HG03135 (cell line): Measurements from ENCODE around the gene PHF8.
A peak's percentile ranks its signal among the peaks of the same experiment; 100 is the strongest.

ENCODE experiments used
- ATAC-seq: cut with Tn5 transposase; IDR thresholded peaks from one replicate; pipeline ENCODE4 v1.9.1; 2021; ENCODE audit warnings: mild to moderate bottlenecking, moderate library complexity; ENCODE audit not compliant: unreplicated experiment

Gene PHF8

DNA sequence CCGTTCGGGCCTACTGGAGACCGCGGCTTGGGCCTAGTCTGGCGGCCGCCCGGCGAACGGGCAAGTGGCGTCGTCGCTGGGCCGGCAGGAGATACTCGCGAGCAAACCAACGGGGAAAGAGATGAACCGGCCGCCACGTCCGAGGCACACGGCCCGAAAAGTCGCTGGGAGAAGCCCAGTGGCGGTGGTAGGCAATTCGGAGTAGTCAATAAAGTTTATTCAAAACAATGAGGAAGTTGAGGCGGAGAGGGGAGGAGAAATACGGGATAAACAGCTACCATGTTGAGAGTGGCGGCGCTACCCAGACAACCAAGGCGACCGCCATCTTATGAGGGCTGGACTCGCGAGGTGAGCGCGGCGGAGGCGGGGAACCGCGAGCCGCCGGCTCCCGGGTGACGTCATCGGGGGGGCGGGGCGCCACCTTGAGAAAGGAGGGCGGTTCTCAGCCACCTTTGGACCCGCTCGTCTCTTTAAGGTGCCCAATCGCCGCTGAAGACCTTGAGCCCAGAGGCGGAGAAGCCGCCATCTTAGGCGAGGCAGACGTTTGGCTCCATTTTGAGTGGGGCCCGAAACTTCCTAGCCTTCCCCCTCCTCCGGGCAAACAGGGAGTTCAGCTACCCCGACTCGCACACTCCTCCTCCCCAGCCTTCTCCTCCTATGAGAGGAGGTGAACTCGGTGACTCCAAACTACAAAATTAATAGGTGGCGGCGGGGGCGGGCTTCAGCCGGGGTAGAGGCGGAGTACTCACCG, at the start of gene PHF8:
Gene PHF8 (minus strand): TSS at position 348 of the 751 bp plus-strand sequence. CDS start 1,745 bp downstream, outside the sequence.
- peak; percentile 83 for ATAC-seq

DNA sequence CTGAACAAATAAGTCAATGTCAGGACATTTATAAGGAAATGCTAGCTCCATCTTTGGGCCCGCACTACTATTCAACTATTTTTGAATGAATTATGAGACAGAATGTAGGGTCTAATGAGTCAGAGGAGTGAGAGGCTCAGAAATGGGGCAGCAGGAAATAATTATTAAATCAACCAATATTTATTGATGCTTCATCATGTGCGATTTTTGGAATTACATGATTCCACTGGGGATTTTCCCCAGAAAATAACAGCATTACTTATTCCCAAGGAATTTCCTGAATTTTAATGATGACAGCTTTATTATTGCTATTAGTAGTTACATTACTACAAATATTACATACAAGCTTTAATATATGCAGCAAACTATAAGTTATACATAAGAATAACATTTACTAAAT, 49.3 kb upstream of the PHF8 start:
- ATAC-seq = no peak

DNA sequence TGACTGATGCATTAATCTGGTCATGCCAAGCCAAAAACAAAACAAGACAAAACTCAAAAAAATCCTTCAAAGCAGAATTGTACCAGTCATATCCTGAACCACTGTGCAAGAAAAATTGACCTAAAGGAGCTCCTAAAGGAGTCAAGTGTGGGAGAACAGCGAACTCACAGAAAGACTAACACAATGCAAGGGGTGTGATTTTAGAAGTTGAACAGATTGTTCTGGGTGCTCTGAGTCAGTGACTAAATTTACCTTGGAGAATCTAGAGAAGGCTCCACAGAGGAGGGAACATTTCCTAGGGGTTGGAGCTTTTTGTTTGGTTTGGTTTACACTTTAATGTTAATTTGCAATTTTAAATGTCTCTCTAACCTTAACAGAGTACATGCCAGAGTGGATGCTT, 48.9 kb upstream of the PHF8 start:
- ATAC-seq = no peak

DNA sequence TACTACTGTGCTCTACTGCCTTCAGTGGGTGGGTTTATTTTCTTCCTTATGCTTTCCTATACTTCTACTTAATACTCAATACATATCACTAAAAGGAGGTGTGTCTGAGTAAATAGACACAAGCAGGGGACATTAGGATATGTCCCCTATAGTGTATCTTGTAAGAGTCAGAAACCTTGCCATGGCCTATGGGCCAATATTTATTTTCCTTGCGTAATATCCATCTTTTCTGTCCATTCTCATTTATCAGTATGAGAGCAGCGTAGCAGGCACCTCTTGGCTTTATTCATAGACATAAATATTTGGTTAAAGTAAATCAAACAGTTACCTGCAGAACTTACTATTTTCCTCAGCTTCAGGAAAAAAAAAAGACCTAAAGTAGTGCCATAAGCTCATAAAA, 46.6 kb upstream of the PHF8 start:
- ATAC-seq = no peak

DNA sequence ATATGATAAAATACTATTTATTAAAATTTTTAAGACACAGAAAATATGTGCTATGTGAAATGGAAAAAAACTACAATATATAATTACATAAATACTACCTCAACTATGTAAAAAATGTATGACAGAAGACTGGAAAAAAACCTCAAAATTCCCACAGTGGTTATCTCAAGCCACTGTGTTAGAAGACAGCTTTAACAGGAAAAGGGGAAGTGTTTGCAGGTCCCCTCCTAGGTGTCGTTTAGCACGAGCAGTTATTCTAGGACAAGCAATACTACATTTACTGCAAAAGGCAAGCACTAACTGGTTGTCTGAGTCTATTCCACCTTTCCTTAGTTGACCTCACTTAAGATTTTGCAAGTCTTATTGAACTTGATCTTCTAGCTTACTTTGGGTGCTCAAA, 44.9 kb upstream of the PHF8 start:
- ATAC-seq = no peak

DNA sequence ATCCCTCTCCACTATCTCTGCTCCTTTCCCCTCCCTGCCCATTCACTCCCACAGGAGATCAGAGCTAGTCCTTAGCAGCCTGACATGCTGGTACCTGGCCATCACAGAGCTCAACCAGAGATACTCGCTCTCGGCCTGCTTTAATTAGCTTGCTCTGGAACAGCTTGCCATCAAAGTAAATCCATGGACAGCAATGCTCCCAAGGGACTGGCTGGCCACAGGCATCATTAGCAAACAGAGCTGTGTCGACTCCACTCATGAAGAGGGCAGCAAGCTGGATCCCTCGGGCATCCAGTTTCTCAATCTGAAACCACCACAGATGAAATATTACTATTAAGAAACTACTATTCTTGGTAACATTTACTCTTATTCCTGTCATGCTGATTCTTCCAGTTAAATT, 43.4 kb upstream of the PHF8 start:
- no peak for ATAC-seq

DNA sequence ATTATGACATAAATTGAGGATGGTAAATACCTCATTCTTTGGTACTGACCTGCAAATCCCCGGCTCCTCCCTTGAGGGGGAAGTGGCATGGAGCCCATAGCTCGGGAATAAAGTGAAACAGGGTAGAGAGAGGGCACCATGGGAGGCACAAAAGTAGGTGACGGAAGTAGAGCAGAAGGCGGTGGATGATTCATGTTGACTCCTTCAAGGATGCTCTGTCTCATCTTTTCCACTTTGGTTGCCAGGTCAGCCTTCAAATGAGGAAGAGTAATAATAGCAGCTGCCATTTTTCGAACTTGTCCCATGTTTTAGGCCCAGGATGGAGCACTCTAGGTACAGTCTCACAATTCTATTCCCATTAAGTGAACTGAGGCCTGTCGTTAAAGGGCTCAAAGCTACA, 41.4 kb upstream of the PHF8 start:
- no peak for ATAC-seq

DNA sequence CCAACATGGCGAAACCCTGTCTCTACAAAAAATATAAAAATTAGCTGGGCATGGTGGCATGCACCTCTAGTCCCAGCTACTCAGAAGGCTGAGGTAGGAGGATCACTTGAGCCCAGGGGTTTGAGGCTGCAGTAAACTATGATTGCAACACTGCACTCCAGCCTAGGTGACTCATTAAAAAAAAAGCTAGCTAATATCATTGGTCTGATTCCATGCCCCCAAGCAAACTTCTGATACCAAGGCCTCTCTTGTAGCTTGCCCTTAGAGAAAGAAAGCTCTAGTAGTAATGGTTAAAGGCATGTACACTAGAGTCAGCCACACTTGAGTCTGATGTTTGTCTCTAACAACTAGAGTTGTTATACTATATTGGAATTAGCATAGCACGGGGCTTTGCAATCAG, 32.6 kb upstream of the PHF8 start:
- no peak for ATAC-seq

DNA sequence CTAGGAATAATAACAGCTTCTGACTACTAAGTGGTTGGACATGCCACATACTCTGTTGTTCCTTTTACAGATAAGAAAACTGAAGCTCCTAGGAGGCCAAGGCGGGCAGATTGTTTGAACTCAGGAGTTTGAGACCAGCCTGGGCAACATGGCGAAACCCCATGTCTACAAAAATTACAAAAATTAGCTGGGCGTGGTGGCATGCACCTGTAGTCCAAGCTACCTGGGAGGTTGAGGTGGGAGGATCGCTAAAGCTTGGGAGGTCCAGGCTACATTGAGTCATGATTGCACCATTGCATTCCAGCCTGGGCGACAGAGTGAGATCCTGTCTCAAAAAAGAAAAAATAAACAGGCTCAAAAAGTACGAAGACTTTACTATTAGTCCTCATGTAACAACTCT, 30.6 kb upstream of the PHF8 start:
- no peak for ATAC-seq

DNA sequence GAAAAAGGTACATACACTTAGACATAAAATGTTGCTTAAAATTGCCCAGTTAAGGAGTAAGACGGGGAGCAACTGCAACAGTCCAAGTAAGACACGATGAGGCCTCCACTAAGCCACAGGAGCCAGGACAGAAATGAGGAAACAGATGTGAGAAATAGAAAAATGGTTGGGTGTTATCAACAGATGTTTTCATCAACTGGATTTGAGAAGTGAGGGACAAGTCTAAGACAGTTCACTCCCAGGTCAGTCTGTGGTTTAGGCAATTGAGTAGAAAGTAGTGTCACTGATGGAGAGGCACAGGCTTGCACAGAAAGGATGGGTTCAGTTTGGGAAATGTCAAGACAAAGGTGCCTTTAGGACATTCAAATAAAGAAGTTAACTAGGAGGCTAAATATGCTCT, 23.5 kb upstream of the PHF8 start:
- ATAC-seq = no peak

DNA sequence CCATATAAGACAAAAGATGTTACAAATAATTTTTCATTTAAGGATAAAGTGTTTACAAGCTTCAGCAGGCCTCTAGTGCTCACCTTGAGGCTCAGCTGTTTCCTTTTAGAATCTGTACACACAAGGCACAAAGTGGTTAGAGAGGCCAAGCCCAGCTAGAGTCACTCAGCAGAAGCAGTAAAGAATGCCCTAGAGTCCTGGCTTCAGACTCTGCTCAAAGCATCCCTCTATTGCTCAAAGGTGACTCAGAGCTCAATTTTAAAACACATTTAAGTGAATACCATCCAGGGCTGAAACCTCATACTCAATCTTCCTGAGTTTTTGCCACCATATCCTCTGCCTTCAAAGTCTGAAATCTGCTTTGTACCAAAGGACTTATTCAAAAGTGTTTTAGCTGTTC, 22.6 kb upstream of the PHF8 start:
- ATAC-seq = no peak

DNA sequence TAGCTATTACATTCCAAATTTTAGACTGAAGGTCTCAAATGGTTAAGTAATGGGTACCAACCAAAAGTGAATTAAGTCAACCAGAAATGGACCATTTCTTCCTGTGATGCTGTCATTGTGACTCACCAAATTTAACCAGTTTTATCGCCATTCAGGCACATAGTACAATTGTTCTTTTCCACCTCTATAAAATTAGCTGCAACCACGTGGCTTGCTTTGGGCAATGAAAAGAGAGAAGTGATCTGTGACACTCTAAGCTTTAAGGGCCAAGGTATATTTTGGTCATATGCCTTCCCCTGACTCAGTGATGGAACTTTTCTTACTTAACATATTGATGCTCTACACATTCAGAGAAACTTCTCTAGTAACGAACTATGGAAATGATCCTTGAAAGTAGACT, 20.3 kb upstream of the PHF8 start:
- ATAC-seq = no peak

DNA sequence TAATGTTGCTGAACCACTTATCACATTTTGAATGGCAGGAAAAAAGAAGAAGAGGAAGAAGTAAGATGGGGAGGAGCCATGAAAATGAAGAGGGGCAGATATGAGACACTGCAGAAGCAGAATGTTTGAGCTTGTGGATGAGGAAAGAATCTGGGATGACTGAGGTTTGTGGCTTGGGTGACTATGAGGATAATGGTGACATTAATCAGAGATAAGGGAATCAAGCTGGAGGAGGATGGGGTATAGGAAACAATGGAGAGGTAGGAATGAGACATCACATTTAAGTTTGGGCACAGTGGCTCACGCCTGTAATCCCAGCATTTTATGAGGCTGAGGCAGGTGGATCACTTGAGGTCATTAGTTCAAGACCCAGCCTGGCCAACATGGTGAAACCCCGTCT, 19.1 kb upstream of the PHF8 start:
- no peak for ATAC-seq

DNA sequence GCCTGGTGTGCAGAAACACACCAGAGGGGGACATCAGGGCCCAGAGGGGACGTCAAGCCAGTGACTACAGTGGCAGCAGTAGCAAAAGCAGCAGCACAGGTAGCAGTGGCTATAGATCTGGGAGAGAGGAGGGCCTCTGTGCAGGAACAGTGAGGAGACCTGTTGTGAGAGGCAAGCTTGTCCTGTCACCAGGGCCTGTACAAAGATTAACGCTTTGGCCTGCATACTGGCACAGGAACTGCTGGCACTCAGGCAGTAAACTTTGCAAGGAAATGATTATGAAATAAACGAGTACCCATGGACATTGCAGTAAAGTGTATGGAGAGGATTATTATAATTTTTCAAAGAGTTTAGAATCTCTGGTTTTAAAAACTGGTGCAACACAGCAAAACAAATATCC, 5.5 kb upstream of the PHF8 start:
- ATAC-seq = no peak

DNA sequence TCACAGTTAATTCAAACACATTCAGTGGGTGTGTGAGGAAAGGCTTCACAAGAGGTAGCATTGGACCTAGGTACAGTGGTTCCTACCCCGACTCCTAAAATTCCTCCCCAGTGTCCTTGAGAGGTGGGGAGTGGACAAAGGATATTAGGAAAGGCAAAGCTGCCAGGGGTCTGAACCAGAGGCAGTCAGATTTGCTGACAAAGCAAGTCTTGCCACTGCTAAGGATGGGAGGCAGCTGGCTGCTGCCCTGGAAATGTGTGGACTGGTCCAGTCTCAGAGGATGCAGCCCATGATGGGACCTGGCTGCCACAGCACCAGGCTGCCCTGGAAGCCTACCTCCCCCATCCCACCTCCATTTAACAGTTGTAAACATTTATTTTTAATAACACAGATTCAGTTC, 4.1 kb upstream of the PHF8 start:
- ATAC-seq = no peak

DNA sequence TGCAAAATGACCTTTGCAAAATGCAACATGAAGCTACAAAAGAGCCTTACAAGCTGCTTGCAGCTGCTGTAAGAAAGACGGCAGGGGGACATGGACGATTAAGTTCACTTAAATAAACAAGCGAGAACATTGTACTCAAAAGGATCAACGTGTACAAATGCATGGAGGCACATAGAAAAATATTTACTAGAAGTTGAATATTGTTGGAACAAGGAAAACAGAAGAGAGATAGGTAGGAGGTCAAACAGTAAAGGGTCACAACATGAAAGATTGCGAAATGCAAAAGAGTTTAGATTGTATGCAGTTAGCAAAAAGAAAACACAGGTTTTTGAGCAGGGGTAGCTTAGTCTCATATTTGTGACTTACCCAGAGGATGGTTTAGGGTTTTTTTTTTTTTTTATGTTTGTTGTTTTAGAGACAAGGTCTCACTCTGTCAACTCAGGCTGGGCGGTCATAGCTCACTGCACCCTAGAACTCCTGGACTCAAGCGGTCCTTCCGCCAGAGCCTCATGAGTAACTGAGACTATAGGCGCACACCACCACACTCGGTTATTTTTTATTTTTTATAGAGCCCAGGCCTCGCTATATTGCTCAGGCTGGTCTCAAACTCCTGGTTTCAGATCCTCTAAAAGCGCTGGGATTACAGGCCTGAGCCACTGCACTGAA, 1.4 kb upstream of the PHF8 start:
- no peak for ATAC-seq

DNA sequence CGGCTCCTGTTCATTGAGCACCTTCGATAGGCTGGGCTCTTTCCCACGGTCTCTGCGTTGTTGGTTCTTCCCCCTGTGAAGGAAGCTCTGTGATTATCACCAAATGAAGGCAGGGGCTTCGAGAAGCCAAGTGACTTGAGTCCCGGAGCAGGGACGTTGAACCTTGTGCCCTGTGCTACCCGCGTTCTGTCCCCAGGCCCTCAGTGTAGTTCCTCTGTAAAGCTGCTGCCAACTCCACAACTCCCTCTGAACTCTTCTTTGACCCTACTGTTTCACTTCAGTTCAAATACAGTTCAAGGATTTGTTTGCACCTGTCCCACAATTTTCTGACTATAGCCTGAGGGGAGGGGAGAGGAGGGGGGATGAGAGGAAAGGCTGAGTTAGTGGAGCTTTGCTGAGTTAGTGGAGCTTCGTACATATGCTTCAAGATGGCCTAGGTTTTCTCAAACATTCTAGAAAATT, 635 bp upstream of the PHF8 start:
- ATAC-seq = no peak

DNA sequence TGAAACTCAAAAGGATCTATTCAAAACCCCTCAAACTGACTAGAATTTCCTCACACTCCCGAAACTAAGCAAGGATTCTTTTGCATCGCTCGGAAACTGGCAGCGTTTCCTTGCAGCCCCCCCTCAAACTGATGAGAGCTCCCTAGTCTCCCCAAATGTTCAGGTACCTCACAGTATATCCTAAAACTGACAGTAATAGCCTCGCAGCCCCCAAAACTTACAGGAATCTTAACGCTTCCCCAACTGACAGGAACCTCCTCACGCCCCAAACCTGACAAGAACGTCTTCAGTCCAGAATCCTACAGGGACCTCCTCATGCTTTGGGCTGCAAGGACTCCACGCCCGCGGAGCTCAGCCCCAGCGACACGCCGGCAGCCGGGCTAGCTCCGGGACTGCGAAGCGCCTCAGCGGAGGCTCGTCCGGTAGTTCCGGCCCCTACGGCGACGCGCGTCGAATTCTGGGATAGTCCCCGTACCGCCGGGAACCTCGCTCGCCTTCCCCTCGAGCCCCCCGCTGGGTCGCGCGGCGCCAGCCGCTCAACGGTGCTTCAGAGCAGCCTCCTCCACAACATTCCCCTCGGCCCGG, 640 bp downstream of the PHF8 start:
- ATAC-seq = peak; percentile 20

DNA sequence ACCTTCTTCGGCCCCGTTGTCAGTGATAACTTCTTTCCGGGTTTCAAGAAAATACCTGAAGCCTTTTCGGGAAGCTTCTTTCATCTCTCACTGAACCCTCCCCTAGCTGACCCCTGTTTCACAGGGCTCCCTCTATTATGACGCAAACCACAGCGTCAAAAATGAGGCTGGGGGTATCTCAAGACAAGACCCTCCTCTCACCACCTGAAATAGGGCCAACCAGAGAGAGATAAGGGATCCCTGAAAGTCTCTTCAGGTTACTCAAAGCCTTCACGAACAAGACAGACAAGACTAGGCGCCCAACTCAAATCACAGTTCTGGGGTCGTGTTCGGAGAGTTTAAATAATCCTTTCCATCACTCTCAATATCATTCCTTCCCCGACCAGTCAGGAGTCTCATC, 1.2 kb downstream of the PHF8 start:
- ATAC-seq = no peak

DNA sequence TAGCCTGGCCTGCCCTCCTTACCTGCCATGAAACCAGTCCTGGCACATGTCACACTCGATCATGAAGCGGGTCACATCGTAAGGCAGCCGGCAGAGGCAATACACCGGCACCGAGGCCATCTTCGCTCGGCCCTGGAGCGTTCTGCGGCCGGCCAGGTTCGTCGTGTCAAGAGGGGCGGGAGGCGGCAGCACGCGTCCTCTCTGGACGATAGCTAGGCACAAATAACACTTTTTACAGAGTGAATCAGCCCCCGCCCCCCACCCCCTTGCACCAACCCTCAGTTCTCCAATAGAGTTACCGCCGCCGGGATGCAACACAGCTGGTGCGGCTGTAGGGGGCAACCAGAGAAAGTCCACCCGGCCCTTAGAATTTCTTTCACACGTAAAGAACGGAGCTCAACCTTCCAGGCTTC, 1.7 kb downstream of the PHF8 start:
- no peak for ATAC-seq

DNA sequence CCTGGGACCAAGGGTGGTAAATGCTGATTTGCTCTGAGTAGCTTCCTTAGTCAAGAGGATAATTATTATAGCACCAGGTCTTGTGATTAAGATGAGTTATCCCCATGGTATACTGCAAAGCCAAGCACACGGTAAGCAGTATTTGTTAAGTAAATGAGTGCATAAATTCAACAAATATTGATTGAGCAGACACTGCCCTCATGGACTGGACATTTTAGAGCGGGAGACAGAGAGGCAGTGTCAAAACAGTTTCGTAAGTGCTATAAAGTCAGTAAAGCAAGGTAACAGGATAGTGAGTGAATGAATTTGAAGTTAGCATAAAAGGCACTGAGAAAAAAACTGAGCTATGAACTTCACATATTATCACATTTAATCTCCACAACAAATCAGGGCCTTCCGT, 13.9 kb downstream of the PHF8 start:
- ATAC-seq = no peak

DNA sequence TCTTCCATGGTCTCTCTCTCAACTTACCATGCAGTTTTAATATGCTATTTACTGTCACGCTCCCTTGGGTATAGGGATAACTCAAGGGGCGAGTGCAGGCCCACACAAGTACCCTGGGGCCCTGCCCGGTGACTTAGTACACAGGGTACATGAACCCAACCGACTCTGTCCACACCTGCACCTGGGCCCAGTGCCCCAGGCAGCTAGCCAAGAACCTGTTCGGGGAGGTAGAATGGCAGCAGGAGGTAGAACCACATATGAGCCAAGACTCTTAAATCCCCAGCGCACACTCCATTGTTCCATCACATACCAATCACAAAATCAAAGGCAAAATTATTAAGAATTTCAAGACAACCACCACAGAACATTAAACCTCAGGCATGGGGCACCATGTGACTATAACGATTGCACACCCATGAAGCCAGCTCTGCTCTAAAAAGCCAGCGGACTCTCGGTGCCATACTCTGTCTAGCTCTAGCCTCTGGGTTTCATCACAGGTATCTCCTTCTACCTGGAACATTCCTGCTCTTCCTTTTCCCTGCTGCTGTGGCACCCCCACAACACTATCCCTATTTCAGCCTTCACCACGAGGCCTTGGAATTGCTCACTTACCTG, 14.6 kb downstream of the PHF8 start:
- no peak for ATAC-seq
